Stomach (tissue), 9 donors: ENCODE results near the gene NXPH3. TPM values are rescaled to one million over a fixed set of nuclear protein-coding genes. Genes with fewer than 3 reads are reported as not detected.

Experiments used
- DNase-seq, 2 donors: peaks; one replicate each; pipeline versions ENCODE4 v3.0.0 to v3.0.0-alpha.2; 2013 to 2019
- H3K27ac ChIP-seq, 5 donors: fragments of 200-600 bp in 4 of 5; sonication (generic) in 4 of 5; one replicate each; pipeline ENCODE4 v1.5.1; 2013 to 2019; ENCODE audit warnings: mild to moderate bottlenecking in 1 of 5, moderate library complexity in 1 of 5
- H3K27me3 ChIP-seq, 3 donors: fragments of 200-600 bp; sonication (generic); one replicate each; pipeline ENCODE4 v1.5.1; 2017 to 2019; ENCODE audit warnings: mixed run types in 1 of 3
- H3K36me3 ChIP-seq, 4 donors: fragments of 200-600 bp; sonication (generic); 1 replicate in 3 of 4; 2 replicates in 1 of 4; pipeline ENCODE4 v1.5.1; 2016 to 2019
- H3K4me1 ChIP-seq, 4 donors: fragments of 200-600 bp; sonication (generic); one replicate each; pipeline ENCODE4 v1.5.1; 2016 to 2019
- H3K4me3 ChIP-seq, 4 donors: fragments of 200-600 bp; sonication (generic) in 3 of 4; one replicate each; pipeline ENCODE4 v1.5.1; 2016 to 2019; ENCODE audit warnings: mild to moderate bottlenecking in 1 of 4
- H3K9me3 ChIP-seq, 4 donors: fragments of 200-600 bp; sonication (generic); one replicate each; pipeline ENCODE4 v1.5.1; 2016 to 2019
- EP300 ChIP-seq: sonication (generic); formaldehyde crosslinking; IDR thresholded peaks from one replicate; pipeline ENCODE4 v1.6.1; 2017; ENCODE audit warnings: antibody characterized with exemption
- POLR2A ChIP-seq, 4 donors: fragments of 450-650 bp; IDR thresholded peaks; one replicate each; pipeline ENCODE4 v1.6.1; 2016; ENCODE audit warnings: antibody characterized with exemption in 4 of 4, control low read depth in 2 of 4, mild to moderate bottlenecking in 1 of 4, moderate library complexity in 1 of 4
- POLR2AphosphoS5 ChIP-seq, 3 donors: sonication (generic); formaldehyde crosslinking; IDR thresholded peaks; one replicate each; pipeline ENCODE4 v1.6.1; 2016; ENCODE audit warnings: antibody characterized with exemption in 3 of 3
- WGBS, 5 donors: extraction: QIAGEN DNeasy Blood & Tissue Kit in 3 of 5; methylation state at CpG; one replicate each; pipeline versions ENCODE4 v1.1.5 to v1.1.7; 2013 to 2018; 5-methylcytosine and 5-hydroxymethylcytosine counted together
- intact Hi-C: fragments of 100-400 bp; cut with DNase I; formaldehyde crosslinking; loops from one replicate; pipeline ENCODE4 v1.15.1; 2023; ENCODE audit warnings: low total_unique reads
- polyA plus RNA-seq, 3 donors: library from polyadenylated mRNA; stranded (reverse); fragments of 200-250 nt; gene quantifications; one replicate each; pipeline ENCODE4 v1.2.3, GENCODE V29; 2013
- total RNA-seq, 5 donors: library from RNA; depleted of rRNA; stranded (reverse); fragments of >200 nt; gene quantifications; one replicate each; pipeline versions ENCODE4 v1.1.0 to v1.2.3, GENCODE V29; 2014 to 2016
- TF ChIP-seq, protein P1 (sequence below), 7 experiments: fragments of 450-650 bp in 4 of 7; fragments of 200-600 bp in 3 of 7; sonication (generic) in 3 of 7; IDR thresholded peaks; one replicate each; pipeline ENCODE4 v1.5.1; 2016 to 2019; ENCODE audit warnings: antibody characterized with exemption in 7 of 7, control low read depth in 2 of 7, mild to moderate bottlenecking in 1 of 7
- donor health status: healthy with polysubstance abuse.
- donor health status: Bipolar disorder and iron deficiency.
- donor health status: healthy.

Gene NXPH3
- total and polyA plus RNA-seq, 8 donors, result 0.50 to 10.7 (median 1.1) TPM; not detected in 2

DNA sequence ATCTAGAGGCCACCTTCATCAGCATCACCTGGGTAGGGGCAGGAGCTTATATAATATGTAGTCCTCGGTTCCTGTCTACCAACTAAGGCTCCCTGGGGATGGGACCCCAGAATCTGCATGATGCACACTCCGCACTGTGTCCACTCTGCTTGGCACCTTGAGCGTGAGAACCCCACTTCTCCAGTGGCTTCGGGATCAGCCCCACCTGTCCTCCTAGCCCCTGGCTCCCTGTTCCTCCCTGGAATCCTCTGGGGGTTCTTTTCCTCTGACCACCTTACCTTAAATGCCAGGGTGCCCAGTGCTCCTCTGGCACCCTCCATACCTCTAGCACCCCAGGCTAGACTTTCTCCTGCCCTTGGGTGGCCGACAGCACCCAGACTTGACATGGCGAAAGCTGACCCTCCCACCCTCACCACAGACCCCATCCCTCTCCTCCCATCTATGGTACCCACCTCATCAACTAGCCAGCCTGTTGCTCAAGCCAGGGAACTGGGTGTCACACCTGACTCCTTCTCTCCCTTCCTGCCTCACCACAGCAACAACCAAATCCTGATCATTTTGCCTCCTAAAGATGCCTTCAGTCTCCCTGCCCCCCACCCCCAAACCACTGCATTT is 2.8 kb upstream of the NXPH3 start:
- TF ChIP-seq POLR2A (IDR thresholded peaks at IDR 0.05), result no peak
- TF ChIP-seq EP300, result no peak
- no peak for TF ChIP-seq POLR2AphosphoS5 (IDR thresholded peaks at IDR 0.05)
- H3K4me1 ChIP-seq, result peaks cover 26 to 67% (median 58%) of the 10 kb centered on the region in 4 donors
- DNase-seq, result no peak
- intact Hi-C loops, result loop anchor here (5.0 to 10.0 kb wide), 3 partner anchors 119 to 282 kb away; partner anchors contain the start of gene FAM117A
- no peaks in the 10 kb centered on the region for H3K36me3 ChIP-seq
- peaks cover 0 to 52% (median 16%) of the 10 kb centered on the region in 3 donors for H3K27me3 ChIP-seq
- WGBS, 5 donors, result 72 to 93% (median 82%) methylated on average over 6 of the region's 6 CpGs
- H3K9me3 ChIP-seq, result no peaks in the 10 kb centered on the region
- peak overlapping the region in 3 of 5 donors; percentile 25 to 85 (median 35) for H3K27ac ChIP-seq
- no peak overlapping the region for H3K4me3 ChIP-seq

DNA sequence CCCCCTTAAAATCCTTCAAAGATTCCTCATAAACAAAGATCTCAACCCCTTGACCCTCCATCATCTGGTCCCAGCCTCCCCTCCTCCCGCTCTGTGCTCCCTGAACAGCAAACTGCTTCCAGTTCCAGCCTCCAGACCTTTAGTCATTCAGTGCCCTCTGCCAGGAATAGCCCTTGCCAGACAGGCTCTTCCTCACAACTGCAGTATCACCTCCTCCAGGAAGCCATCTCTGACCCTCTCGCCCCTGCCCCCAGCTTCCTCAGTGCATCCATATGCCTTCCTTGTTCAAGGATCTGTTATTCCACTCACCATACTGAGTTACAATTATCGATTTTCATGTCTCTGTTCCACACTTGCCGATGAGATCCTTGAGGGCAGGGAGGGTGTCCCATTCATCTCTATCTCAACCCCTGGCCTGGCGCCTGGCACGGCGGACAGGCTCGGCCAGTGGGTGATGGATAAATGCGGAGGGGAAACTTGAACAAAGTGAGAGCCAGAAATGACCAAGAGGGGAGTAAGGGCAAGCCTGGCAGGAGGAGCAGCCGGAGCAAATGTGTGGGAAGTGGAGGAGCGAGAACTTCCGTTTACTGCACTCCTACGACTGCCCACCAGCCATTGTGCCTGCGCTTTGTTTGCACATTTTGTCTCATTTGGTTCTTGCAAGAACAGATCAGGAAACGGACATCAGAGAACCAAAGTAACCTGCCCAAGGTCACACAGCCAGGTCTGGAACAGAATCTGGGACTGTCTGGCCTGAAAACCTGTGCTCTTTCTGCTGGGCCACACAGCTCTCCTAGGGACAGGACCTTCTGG is 2.0 kb upstream of the NXPH3 start:
- 35 to 45% (median 43%) methylated on average over 15 of the region's 15 CpGs for WGBS, 5 donors
- peaks cover 19 to 66% (median 55%) of the 10 kb centered on the region in 4 donors for H3K4me1 ChIP-seq

DNA sequence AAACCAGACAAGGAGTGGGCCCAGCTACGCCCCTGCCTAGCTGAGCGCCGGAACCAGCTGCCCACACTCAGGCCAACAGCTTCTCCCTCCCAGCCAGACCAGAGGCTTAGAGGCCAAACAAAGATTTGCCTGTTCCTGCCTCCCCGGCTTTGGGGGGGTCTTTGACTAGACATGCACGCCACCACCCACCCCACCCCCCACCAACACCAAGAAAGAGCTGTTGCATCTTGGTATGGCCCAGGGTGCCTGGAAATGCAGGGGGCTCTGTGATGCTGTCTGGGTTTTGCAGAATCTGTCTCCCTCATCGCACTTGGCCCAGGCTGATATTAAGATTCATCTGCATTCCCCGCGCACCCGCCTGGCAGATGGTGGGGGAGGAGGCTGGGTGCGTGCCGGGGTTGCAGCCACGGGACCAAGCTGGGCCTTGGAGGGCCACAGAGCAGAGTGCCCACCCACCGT is 1.3 kb upstream of the NXPH3 start:
- DNase-seq, result peak in 1 of 2 donors; percentile 60
- Histone ChIP-seq H3K27ac (peak overlapping the region in 4 of 5 donors; percentile 43 to 85 (median 68)), H3K27me3 (peaks cover 0 to 58% (median 16%) of the 10 kb centered on the region in 3 donors), H3K36me3 (no peaks in the 10 kb centered on the region), H3K9me3 (no peaks in the 10 kb centered on the region), H3K4me1 (peaks cover 19 to 69% (median 55%) of the 10 kb centered on the region in 4 donors), H3K4me3 (no peak overlapping the region)
- intact Hi-C loops, result loop anchor here (5.0 to 10.0 kb wide), 3 partner anchors 118 to 280 kb away; partner anchors contain the start of gene FAM117A
- TF ChIP-seq POLR2A (IDR thresholded peaks at IDR 0.05) (no peak), EP300 (no peak), POLR2AphosphoS5 (IDR thresholded peaks at IDR 0.05) (no peak)
- TF ChIP-seq, protein P1, sequence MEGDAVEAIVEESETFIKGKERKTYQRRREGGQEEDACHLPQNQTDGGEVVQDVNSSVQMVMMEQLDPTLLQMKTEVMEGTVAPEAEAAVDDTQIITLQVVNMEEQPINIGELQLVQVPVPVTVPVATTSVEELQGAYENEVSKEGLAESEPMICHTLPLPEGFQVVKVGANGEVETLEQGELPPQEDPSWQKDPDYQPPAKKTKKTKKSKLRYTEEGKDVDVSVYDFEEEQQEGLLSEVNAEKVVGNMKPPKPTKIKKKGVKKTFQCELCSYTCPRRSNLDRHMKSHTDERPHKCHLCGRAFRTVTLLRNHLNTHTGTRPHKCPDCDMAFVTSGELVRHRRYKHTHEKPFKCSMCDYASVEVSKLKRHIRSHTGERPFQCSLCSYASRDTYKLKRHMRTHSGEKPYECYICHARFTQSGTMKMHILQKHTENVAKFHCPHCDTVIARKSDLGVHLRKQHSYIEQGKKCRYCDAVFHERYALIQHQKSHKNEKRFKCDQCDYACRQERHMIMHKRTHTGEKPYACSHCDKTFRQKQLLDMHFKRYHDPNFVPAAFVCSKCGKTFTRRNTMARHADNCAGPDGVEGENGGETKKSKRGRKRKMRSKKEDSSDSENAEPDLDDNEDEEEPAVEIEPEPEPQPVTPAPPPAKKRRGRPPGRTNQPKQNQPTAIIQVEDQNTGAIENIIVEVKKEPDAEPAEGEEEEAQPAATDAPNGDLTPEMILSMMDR (IDR thresholded peaks at IDR 0.05), result no peak
- WGBS, 5 donors, result 35 to 68% (median 62%) methylated on average over 12 to 13 of the region's 13 CpGs

More for the DNA sequence above, 2.0 kb upstream of the NXPH3 start:
- Histone ChIP-seq H3K36me3 (no peaks in the 10 kb centered on the region), H3K4me3 (no peak overlapping the region), H3K27ac (peak overlapping the region in 3 of 5 donors; percentile 25 to 85 (median 79)), H3K9me3 (no peaks in the 10 kb centered on the region), H3K27me3 (peaks cover 0 to 58% (median 16%) of the 10 kb centered on the region in 3 donors)
- TF ChIP-seq POLR2A (IDR thresholded peaks at IDR 0.05) (no peak), EP300 (no peak)
- TF ChIP-seq, protein P1 (IDR thresholded peaks at IDR 0.05), result no peak
- intact Hi-C loops, result loop anchor here (5.0 to 10.0 kb wide), 3 partner anchors 119 to 281 kb away; partner anchors contain the start of gene FAM117A
- no peak for DNase-seq

DNA sequence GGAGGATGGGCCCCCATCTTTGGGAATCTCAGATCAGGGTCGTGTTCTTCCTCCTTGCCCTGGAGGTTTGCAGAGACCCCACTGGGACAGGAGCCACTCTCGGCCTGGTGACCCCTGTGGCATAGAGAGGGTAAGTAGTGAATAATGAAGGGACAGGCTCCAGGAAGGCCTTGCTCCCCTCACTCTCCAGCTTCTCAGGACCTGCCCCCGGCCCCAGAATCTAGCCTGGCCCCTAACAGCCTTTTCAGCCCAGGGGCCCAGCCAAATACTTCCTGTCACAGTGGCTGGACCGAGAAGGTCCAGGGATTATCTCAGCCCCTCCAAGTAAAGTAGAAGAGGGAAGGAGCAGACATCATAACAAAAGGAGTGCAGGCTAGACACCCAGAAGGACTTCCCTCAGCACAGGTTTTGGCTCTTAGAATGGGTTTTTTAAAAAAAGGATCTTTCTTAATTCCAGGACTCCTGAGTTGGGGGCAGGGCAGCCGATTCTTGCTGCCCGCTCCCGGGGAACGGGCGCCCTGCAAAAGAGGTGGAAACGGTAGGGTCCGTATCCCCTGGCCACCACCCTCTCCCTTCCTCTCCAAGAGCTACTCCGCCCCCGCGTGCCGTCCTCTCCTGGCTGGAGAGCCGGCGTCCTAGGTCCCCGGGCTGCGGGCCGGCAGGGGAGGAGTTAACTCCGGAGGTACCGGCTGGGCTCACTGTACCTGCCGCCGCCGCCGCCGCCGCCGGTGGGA is 559 bp upstream of the NXPH3 start:
- H3K4me3 ChIP-seq, result peak overlapping the region; percentile 57 to 83 (median 74)

More for the DNA sequence above, 559 bp upstream of the NXPH3 start:
- Histone ChIP-seq H3K27ac (peak overlapping the region in 4 of 5 donors; percentile 43 to 85 (median 68)), H3K27me3 (peaks cover 0 to 58% (median 16%) of the 10 kb centered on the region in 3 donors), H3K9me3 (no peaks in the 10 kb centered on the region), H3K4me1 (peaks cover 19 to 61% (median 48%) of the 10 kb centered on the region in 4 donors), H3K36me3 (no peaks in the 10 kb centered on the region)
- intact Hi-C loops, result loop anchor here (5.0 to 10.0 kb wide), 3 partner anchors 117 to 280 kb away; partner anchors contain the start of gene FAM117A
- no peak for TF ChIP-seq EP300
- TF ChIP-seq, protein P1 (IDR thresholded peaks at IDR 0.05), result no peak
- no peak for TF ChIP-seq POLR2A (IDR thresholded peaks at IDR 0.05)
- no peak for TF ChIP-seq POLR2AphosphoS5 (IDR thresholded peaks at IDR 0.05)
- DNase-seq, result no peak
- WGBS, 5 donors, result 9 to 15% (median 12%) methylated on average over 17 to 29 of the region's 29 CpGs
